K562 (cell line): ENCODE data around the gene NDOR1. TPM values are rescaled to one million over a fixed set of nuclear protein-coding genes. Genes with fewer than 3 reads are reported as not detected.

Experiments
- CCNT2 ChIP-seq: IDR thresholded peaks from 2 replicates; pipeline ENCODE4 v1.6.1; 2011; ENCODE audit warnings: borderline replicate concordance, low read depth, mild to moderate bottlenecking, moderate library complexity, mixed read lengths, low read length; ENCODE audit not compliant: insufficient read length; ENCODE audit errors: extremely low read depth
- CREBBP ChIP-seq: IDR thresholded peaks from one replicate; pipeline ENCODE4 v1.6.1; 2012; ENCODE audit warnings: low read depth, mild to moderate bottlenecking, control low read depth, inconsistent platforms, low read length
- FOXA3 ChIP-seq, 2 experiments: fragments of 450-650 bp in 1 of 2; sonication (generic) in 1 of 2; formaldehyde crosslinking; IDR thresholded peaks in 1 of 2; conservative IDR thresholded peaks in 1 of 2; 2 replicates each; pipeline versions ENCODE4 v1.4.0 to v1.8.0; 2020 to 2022; ENCODE audit warnings: mild to moderate bottlenecking in 2 of 2, missing genetic modification reagents in 1 of 2
- HDAC2 ChIP-seq: fragments of 450-650 bp; IDR thresholded peaks from 2 replicates; pipeline ENCODE4 v1.6.1; 2016; ENCODE audit warnings: mild to moderate bottlenecking
- MEIS2 ChIP-seq: fragments of 450-650 bp; IDR thresholded peaks from 2 replicates; pipeline ENCODE4 v1.6.1; 2014; ENCODE audit warnings: mild to moderate bottlenecking; ENCODE audit not compliant: partially characterized antibody
- MTA1 ChIP-seq: fragments of 450-650 bp; IDR thresholded peaks from 2 replicates; pipeline ENCODE4 v1.6.1; 2017; ENCODE audit warnings: borderline replicate concordance
- NR3C1 ChIP-seq: sonication (generic); formaldehyde crosslinking; IDR thresholded peaks from 2 replicates; pipeline ENCODE4 v1.8.1; 2022; ENCODE audit warnings: missing genetic modification reagents
- RBFOX2 ChIP-seq: fragments of 200-400 bp; formaldehyde crosslinking; IDR thresholded peaks from 2 replicates; pipeline ENCODE4 v1.6.1; 2017; ENCODE audit warnings: low read depth, mild to moderate bottlenecking, low read length, moderate library complexity
- SAFB ChIP-seq: fragments of 200-400 bp; formaldehyde crosslinking; IDR thresholded peaks from 2 replicates; pipeline ENCODE4 v1.6.1; 2017; ENCODE audit warnings: low read depth, low read length, borderline replicate concordance
- SIN3A ChIP-seq, 2 experiments: fragments of 150-350 bp in 1 of 2; IDR thresholded peaks; 2 replicates each; pipeline ENCODE4 v1.6.1; 2011 to 2016; ENCODE audit warnings: borderline replicate concordance in 2 of 2, low read depth in 2 of 2, low read length in 2 of 2, mild to moderate bottlenecking in 2 of 2, moderate library complexity in 2 of 2; ENCODE audit not compliant: control insufficient read depth in 1 of 2
- SRSF7 ChIP-seq: fragments of 200-400 bp; formaldehyde crosslinking; optimal IDR thresholded peaks from 2 replicates; pipeline ENCODE3; 2017; ENCODE audit warnings: mild to moderate bottlenecking, low read depth, low read length
- TCF7L2 ChIP-seq: fragments of 150-350 bp; IDR thresholded peaks from 2 replicates; pipeline ENCODE4 v1.6.1; 2016; ENCODE audit warnings: low read depth, mild to moderate bottlenecking, low read length, moderate library complexity
- TFAM ChIP-seq: fragments of 250-450 bp; sonication (Bioruptor Pico); conservative IDR thresholded peaks from 2 replicates; pipeline ENCODE4 v1.5.0; 2021; ENCODE audit warnings: mild to moderate bottlenecking, moderate library complexity
- ZBTB7A ChIP-seq: IDR thresholded peaks from 2 replicates; pipeline ENCODE4 v1.6.1; 2011; ENCODE audit warnings: low read depth, mild to moderate bottlenecking, low read length, moderate library complexity, borderline replicate concordance; ENCODE audit not compliant: control insufficient read depth
- polyA plus RNA-seq, 8 experiments: library from polyadenylated mRNA; depleted of rRNA in 4 of 8; stranded (reverse) in 5 of 8; unstranded in 3 of 8; fragments of >200 nt; fragmentation: Nextera tagmentation in 2 of 8; fragmentation: Illumina TruSeq in 1 of 8; extraction: Ambion mirVana in 2 of 8; extraction: Trizol in 1 of 8; gene quantifications; 2 replicates each; pipeline versions ENCODE4 v1.2.1 to v1.2.3, GENCODE V29; 2011 to 2014; ENCODE audit warnings: inconsistent platforms in 1 of 8, missing spikeins in 1 of 8
- total RNA-seq, 7 experiments: library from RNA; depleted of rRNA in 6 of 7; stranded (reverse); fragments of >200 nt in 6 of 7; fragmentation: Illumina TruSeq in 2 of 7; extraction: Trizol in 2 of 7; gene quantifications; 2 replicates each; pipeline versions ENCODE4 v1.2.1 to v1.2.3, GENCODE V29; 2011 to 2021; ENCODE audit warnings: low replicate concordance in 1 of 7
- TF ChIP-seq, protein P1 (sequence below): sonication (generic); formaldehyde crosslinking; IDR thresholded peaks from 2 replicates; pipeline ENCODE4 v1.5.0; 2020; ENCODE audit warnings: missing genetic modification reagents
- TF ChIP-seq, protein P2 (sequence below), 2 experiments: fragments of 450-650 bp in 1 of 2; IDR thresholded peaks; 2 replicates each; pipeline ENCODE4 v1.6.1; 2011 to 2017; ENCODE audit warnings: low read depth in 2 of 2, antibody characterized with exemption in 1 of 2, borderline replicate concordance in 1 of 2, low read length in 1 of 2, mild to moderate bottlenecking in 1 of 2, mixed read lengths in 1 of 2; ENCODE audit not compliant: control insufficient read depth in 1 of 2
- TF ChIP-seq, protein P3 (sequence below): fragments of 250-450 bp; sonication (Bioruptor Pico); IDR thresholded peaks from 2 replicates; pipeline ENCODE4 v1.5.0; 2020; ENCODE audit warnings: mild to moderate bottlenecking
- TF ChIP-seq, protein P4 (sequence below): fragments of 450-650 bp; IDR thresholded peaks from 2 replicates; pipeline ENCODE4 v1.6.1; 2016

The NDOR1 gene
- total and polyA plus RNA-seq, 9 of the 15 experiments (the other 6 are each of a cell fraction or from before 2014, with no cell fraction given), result 0.06 to 36.9 (median 6.9) TPM

DNA sequence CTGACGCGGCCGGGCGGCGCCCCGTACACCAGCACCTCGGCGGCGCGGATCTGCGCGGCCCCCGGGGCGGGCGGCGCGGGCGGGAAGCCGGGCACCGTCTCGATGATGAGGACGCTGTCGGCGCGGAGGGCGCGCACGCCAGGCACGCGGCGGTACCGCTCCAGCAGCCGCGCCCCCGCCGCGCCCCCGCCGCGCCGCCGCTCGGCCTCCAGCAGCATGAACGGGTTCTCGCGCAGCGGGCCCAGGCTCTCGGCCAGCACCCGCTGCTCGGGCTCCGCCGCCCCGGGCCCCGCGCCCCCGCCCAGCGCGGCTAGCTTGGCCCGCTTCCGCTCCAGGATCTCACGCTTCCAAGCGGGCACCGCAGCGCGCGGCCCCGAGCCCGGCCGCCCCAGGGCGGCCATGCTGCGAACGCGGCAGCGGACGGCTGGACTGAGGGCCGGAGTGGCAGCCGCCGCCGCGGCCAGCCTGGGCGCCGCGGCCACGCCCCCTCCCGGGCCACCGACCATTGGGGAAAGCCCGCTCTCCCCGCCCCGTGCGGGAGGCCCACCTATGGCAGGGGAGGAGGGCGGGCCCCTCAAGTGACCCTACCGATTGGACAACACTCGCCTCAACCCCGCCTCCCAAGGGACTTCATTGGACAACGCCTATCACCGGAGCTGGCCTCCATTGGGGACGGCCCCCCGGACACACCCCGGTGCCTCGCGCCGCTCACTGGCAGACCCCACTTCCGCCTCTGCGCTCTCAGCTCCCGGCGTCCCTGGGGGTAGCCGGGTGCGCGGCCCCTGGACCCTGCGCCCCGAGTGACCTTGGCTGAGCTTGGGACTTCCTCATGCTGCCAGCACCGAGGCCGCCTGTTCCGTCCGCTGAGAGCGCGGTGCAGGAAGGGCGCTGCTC lies 4.9 kb upstream of the NDOR1 start, which contains the start of gene TPRN (continued):
- TF ChIP-seq, protein P1, sequence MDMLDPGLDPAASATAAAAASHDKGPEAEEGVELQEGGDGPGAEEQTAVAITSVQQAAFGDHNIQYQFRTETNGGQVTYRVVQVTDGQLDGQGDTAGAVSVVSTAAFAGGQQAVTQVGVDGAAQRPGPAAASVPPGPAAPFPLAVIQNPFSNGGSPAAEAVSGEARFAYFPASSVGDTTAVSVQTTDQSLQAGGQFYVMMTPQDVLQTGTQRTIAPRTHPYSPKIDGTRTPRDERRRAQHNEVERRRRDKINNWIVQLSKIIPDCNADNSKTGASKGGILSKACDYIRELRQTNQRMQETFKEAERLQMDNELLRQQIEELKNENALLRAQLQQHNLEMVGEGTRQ (CRISPR knock-in tag), result 0 out of 2 replicates have a peak, but pooled peaks have one; percentile 36
- TF ChIP-seq, protein P2, sequence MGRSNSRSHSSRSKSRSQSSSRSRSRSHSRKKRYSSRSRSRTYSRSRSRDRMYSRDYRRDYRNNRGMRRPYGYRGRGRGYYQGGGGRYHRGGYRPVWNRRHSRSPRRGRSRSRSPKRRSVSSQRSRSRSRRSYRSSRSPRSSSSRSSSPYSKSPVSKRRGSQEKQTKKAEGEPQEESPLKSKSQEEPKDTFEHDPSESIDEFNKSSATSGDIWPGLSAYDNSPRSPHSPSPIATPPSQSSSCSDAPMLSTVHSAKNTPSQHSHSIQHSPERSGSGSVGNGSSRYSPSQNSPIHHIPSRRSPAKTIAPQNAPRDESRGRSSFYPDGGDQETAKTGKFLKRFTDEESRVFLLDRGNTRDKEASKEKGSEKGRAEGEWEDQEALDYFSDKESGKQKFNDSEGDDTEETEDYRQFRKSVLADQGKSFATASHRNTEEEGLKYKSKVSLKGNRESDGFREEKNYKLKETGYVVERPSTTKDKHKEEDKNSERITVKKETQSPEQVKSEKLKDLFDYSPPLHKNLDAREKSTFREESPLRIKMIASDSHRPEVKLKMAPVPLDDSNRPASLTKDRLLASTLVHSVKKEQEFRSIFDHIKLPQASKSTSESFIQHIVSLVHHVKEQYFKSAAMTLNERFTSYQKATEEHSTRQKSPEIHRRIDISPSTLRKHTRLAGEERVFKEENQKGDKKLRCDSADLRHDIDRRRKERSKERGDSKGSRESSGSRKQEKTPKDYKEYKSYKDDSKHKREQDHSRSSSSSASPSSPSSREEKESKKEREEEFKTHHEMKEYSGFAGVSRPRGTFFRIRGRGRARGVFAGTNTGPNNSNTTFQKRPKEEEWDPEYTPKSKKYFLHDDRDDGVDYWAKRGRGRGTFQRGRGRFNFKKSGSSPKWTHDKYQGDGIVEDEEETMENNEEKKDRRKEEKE (IDR thresholded peaks at IDR 0.05; ENCODE audit: borderline replicate concordance in 1 of 2, control insufficient read depth in 1 of 2, low read depth in 2 of 2, low read length in 1 of 2), result no peak
- TF ChIP-seq NR3C1 (CRISPR knock-in tag) (no peak), FOXA3 (CRISPR knock-in tag; conservative IDR thresholded peaks at IDR 0.05 in 1 of 2, IDR thresholded peaks at IDR 0.05 in 1 of 2) (no peak), SRSF7 (no peak), TCF7L2 (no peak), RBFOX2 (peak; percentile 93), CREBBP (no peak), TFAM (no peak), CCNT2 (peak; percentile 93), MTA1 (no peak), ZBTB7A (peak; percentile 94; the same call in 1 of the 2 replicates), SAFB (peak; percentile 63; the same call in 1 of the 2 replicates), MEIS2 (no peak), HDAC2 (no peak), SIN3A (IDR thresholded peaks at IDR 0.05; ENCODE audit: borderline replicate concordance in 2 of 2, control insufficient read depth in 1 of 2, low read depth in 2 of 2, low read length in 2 of 2) (peak in 1 of 2 experiments; percentile 84; a peak in 1 of 4 replicates)
- TF ChIP-seq, protein P3, sequence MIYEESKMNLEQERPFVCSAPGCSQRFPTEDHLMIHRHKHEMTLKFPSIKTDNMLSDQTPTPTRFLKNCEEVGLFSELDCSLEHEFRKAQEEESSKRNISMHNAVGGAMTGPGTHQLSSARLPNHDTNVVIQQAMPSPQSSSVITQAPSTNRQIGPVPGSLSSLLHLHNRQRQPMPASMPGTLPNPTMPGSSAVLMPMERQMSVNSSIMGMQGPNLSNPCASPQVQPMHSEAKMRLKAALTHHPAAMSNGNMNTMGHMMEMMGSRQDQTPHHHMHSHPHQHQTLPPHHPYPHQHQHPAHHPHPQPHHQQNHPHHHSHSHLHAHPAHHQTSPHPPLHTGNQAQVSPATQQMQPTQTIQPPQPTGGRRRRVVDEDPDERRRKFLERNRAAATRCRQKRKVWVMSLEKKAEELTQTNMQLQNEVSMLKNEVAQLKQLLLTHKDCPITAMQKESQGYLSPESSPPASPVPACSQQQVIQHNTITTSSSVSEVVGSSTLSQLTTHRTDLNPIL (CRISPR knock-in tag), result no peak
- TF ChIP-seq, protein P4, sequence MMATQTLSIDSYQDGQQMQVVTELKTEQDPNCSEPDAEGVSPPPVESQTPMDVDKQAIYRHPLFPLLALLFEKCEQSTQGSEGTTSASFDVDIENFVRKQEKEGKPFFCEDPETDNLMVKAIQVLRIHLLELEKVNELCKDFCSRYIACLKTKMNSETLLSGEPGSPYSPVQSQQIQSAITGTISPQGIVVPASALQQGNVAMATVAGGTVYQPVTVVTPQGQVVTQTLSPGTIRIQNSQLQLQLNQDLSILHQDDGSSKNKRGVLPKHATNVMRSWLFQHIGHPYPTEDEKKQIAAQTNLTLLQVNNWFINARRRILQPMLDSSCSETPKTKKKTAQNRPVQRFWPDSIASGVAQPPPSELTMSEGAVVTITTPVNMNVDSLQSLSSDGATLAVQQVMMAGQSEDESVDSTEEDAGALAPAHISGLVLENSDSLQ, result peak; percentile 73
